Measurements from ENCODE around the gene UBA5.

DNA sequence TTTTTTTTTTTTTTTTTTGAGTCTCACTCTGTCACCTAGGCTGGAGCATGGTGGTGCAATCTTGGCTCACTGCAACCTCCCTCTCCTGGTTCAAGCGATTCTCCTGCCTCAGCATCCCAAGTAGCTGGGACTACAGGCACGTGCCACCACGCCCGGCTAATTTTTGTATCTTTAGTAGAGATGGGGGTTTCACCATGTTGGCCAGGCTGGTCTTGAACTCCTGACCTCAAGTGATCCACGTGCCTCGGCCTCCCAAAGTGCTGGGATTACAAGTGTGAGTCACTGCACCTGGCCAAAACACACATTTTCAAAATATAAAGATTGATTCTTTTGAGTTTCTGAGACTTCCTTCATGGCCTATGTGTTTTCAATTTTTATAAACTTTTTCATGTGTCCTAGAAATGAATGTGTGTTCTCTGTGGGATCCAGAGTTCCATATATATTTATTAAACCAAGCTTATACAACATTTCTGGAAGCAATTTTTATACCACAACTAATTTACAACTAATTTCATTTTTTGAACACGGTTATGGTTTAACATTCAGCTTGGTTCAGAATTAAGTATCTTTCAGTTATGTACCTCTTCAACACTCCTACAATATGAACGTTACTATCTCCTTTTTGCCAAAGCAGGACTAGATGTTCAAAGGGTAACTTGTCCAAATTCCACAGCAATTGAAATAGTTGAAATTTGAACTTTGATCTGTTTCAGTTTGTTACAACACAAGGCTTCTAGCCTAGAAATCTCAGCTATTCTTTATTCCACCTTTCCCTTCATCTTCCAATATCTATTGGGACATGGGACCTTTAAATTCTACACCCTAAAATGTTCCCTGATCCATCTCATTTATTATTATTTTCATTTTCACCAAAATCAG, 2.0 kb upstream of the UBA5 start:
- TF ChIP-seq, protein P1, sequence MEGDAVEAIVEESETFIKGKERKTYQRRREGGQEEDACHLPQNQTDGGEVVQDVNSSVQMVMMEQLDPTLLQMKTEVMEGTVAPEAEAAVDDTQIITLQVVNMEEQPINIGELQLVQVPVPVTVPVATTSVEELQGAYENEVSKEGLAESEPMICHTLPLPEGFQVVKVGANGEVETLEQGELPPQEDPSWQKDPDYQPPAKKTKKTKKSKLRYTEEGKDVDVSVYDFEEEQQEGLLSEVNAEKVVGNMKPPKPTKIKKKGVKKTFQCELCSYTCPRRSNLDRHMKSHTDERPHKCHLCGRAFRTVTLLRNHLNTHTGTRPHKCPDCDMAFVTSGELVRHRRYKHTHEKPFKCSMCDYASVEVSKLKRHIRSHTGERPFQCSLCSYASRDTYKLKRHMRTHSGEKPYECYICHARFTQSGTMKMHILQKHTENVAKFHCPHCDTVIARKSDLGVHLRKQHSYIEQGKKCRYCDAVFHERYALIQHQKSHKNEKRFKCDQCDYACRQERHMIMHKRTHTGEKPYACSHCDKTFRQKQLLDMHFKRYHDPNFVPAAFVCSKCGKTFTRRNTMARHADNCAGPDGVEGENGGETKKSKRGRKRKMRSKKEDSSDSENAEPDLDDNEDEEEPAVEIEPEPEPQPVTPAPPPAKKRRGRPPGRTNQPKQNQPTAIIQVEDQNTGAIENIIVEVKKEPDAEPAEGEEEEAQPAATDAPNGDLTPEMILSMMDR (IDR thresholded peaks at IDR 0.05), result no peak
- TF ChIP-seq EZH2 (IDR thresholded peaks at IDR 0.05), result no peak
- no peak for TF ChIP-seq EZH2phosphoT487 (IDR thresholded peaks at IDR 0.05)
